ENCODE results near the gene RALGPS2. TPM values are rescaled to one million over a fixed set of nuclear protein-coding genes. Genes with fewer than 3 reads are reported as not detected.

Gene RALGPS2
- polyA plus RNA-seq, 3 donors = 2.0 to 4.2 (median 2.3) TPM

GRCh38 chr1:178768423-178768822 is 43.4 kb downstream of the RALGPS2 start:
- Histone ChIP-seq H3K4me1 (ENCODE audit: control insufficient read depth in 1 of 2, insufficient read depth in 2 of 2, low read length in 2 of 2) (no peaks in the 10 kb centered on the region), H2AFZ (ENCODE audit: insufficient read depth, low read depth, low read length, poor library complexity, severe bottlenecking) (no peak overlapping the region), H3K9me3 (replicated peaks in 1 of 2; ENCODE audit: control insufficient read depth in 1 of 2, insufficient read depth in 1 of 2, low read length in 2 of 2) (peaks cover 48 to 62% of the 10 kb centered on the region in 2 donors), H3K36me3 (replicated peaks in 1 of 2; ENCODE audit: control insufficient read depth in 1 of 2, insufficient read depth in 2 of 2, low read length in 2 of 2) (no peaks in the 10 kb centered on the region), H3K4me2 (replicated peaks; ENCODE audit: extremely low read depth, low read length, poor library complexity, severe bottlenecking) (no peak overlapping the region), H4K20me1 (ENCODE audit: insufficient read depth, low read length) (no peaks in the 10 kb centered on the region), H3K27ac (ENCODE audit: low read depth in 1 of 2, low read length in 2 of 2) (no peak overlapping the region), H3K9ac (ENCODE audit: insufficient read depth, low read length, poor library complexity, severe bottlenecking) (no peak overlapping the region), H3K4me3 (replicated peaks in 1 of 3; ENCODE audit: low read depth in 2 of 3, low read length in 3 of 3) (no peak overlapping the region), H3K79me2 (ENCODE audit: insufficient read depth, low read length) (no peaks in the 10 kb centered on the region), H3K27me3 (ENCODE audit: control insufficient read depth in 2 of 2, insufficient read depth in 2 of 2, low read length in 2 of 2) (no peaks in the 10 kb centered on the region)
- peaks cover 7 to 17% of the 10 kb centered on the region in 2 donors for H3K36me3 Mint-ChIP-seq
- peak overlapping the region in 1 of 7 donors; percentile 1 for H3K27ac Mint-ChIP-seq
- no peak overlapping the region for H3K4me3 Mint-ChIP-seq
- H3K27me3 Mint-ChIP-seq (ENCODE audit: low read depth in 3 of 3) = no peaks in the 10 kb centered on the region
- H3K4me1 Mint-ChIP-seq = no peaks in the 10 kb centered on the region
- WGBS (ENCODE audit: insufficient coverage) = 90% methylated on average over 2 of the region's 4 CpGs
- intact Hi-C loops (cut with micrococcal nuclease) = no loop called here
- peak; percentile 79 for TF ChIP-seq CTCF (IDR thresholded peaks at IDR 0.05)
- peaks cover 41 to 61% (median 54%) of the 10 kb centered on the region in 7 donors for H3K9me3 Mint-ChIP-seq
- DNase-seq = peak in 2 of 3 donors; percentile 10 to 25

- Histone ChIP-seq H3K4me1 (ENCODE audit: control insufficient read depth in 1 of 2, insufficient read depth in 2 of 2, low read length in 2 of 2) (no peaks in the 10 kb centered on the region), H3K4me2 (replicated peaks; ENCODE audit: extremely low read depth, low read length, poor library complexity, severe bottlenecking) (no peak overlapping the region), H3K9ac (ENCODE audit: insufficient read depth, low read length, poor library complexity, severe bottlenecking) (no peak overlapping the region), H3K79me2 (ENCODE audit: insufficient read depth, low read length) (no peaks in the 10 kb centered on the region), H2AFZ (ENCODE audit: insufficient read depth, low read depth, low read length, poor library complexity, severe bottlenecking) (no peak overlapping the region), H3K27me3 (ENCODE audit: control insufficient read depth in 2 of 2, insufficient read depth in 2 of 2, low read length in 2 of 2) (no peaks in the 10 kb centered on the region), H3K27ac (ENCODE audit: low read depth in 1 of 2, low read length in 2 of 2) (no peak overlapping the region), H3K36me3 (replicated peaks in 1 of 2; ENCODE audit: control insufficient read depth in 1 of 2, insufficient read depth in 2 of 2, low read length in 2 of 2) (no peaks in the 10 kb centered on the region), H4K20me1 (ENCODE audit: insufficient read depth, low read length) (no peaks in the 10 kb centered on the region), H3K4me3 (replicated peaks in 1 of 3; ENCODE audit: low read depth in 2 of 3, low read length in 3 of 3) (no peak overlapping the region), H3K9me3 (replicated peaks in 1 of 2; ENCODE audit: control insufficient read depth in 1 of 2, insufficient read depth in 1 of 2, low read length in 2 of 2) (peaks cover 19 to 20% of the 10 kb centered on the region in 2 donors)
- Mint-ChIP-seq H3K4me1 (no peaks in the 10 kb centered on the region), H3K4me3 (no peak overlapping the region), H3K36me3 (peaks cover 8 to 16% of the 10 kb centered on the region in 2 donors), H3K27ac (no peak overlapping the region), H3K9me3 (peaks cover 14 to 22% (median 18%) of the 10 kb centered on the region in 7 donors), H3K27me3 (ENCODE audit: low read depth in 3 of 3) (no peaks in the 10 kb centered on the region)
- intact Hi-C loops (cut with micrococcal nuclease) = no loop called here
- no CpG with 5 or more reads among the region's 5 CpGs for WGBS (ENCODE audit: insufficient coverage)
- TF ChIP-seq CTCF (IDR thresholded peaks at IDR 0.05) = no peak
- no peak for DNase-seq
These were observed 47.9 kb downstream of the RALGPS2 start for GRCh38 chr1:178772952-178773351.
